Transverse colon (tissue), 3 donors: ENCODE measurements around the gene TBC1D21.

ENCODE experiments used
- CTCF ChIP-seq, 5 experiments: fragments of 200-600 bp in 3 of 5; fragments of 450-650 bp in 2 of 5; sonication (generic) in 3 of 5; IDR thresholded peaks; 1 replicate in 2 of 5; 2 replicates in 3 of 5; pipeline ENCODE4 v1.5.1; 2016 to 2017; ENCODE audit warnings: antibody characterized with exemption in 5 of 5, inconsistent platforms in 3 of 5, mild to moderate bottlenecking in 2 of 5, moderate library complexity in 1 of 5
- POLR2A ChIP-seq: fragments of 450-650 bp; IDR thresholded peaks from one replicate; pipeline ENCODE4 v1.6.1; 2016; ENCODE audit warnings: antibody characterized with exemption, mild to moderate bottlenecking, moderate library complexity

DNA sequence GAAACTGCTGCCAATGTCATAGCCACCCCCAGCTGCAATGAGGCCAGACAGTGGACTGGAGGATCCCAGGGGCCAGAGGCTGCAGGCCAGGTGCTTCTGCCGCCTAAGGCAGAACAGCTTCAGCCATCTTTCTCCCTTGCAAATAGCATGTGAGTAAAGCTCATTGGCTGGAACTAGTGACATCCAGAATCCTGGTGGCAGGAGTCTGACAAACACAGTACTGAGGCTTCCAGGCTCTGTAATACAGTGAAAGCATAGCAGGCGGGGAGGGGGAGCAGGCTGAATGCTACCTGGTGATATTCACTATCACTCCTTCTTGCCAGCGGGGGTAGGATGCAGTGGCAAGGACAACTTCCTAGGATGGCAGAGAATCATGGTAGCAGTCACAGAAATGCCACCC is 36.5 kb upstream of the TBC1D21 start:
- TF ChIP-seq CTCF (IDR thresholded peaks at IDR 0.05) (no peak), POLR2A (no peak)
